Measurements from ENCODE around the gene RAD18. TPM values are rescaled to one million over a fixed set of nuclear protein-coding genes. Genes with fewer than 3 reads are reported as not detected.
A peak's percentile ranks its signal among the peaks of the same experiment; 100 is the strongest.

The RAD18 gene
- total RNA-seq, 1 experiment from 2014 or later = 42.0 TPM

DNA sequence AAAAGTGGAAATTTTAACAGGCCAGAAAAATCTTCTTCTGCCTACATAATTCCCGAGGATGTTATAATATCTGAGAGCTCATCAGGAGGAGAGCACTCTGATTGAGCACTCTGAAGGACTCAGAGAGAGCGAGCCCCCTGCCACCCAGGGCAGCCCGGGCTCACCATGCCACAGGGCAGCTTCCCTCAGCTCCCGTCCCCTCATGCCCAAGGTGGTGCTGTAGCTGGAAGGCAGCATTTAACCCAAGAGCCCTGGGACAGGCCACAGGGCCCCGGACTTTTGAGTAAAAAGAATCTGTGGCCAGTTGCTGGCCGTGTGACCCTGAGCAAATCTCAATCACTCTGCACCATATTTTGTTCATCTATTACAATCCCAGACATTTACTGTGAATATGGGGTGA, 23.5 kb upstream of the RAD18 start:
- no peak for DNase-seq (ENCODE audit: low read depth)

DNA sequence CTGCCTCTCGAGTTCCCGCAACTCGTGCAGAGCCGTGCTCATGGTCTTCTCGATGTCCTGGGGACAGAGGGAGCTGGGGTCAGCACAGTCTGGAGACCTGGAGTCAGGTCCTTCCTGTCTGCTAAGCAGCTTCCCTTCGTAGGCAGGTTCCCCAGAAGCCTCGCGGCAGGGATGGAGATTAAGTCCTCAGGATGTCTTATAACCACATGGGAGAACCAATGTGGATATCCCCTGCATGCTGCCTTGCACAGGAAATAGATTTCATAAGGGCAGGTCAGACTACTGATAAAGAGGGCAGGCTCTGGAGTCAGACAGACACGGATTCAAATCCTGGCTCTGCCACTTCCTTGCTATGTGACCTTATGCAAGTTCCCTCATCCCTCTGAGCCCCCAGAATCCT, 22.6 kb upstream of the RAD18 start:
- no peak for DNase-seq (ENCODE audit: low read depth)

DNA sequence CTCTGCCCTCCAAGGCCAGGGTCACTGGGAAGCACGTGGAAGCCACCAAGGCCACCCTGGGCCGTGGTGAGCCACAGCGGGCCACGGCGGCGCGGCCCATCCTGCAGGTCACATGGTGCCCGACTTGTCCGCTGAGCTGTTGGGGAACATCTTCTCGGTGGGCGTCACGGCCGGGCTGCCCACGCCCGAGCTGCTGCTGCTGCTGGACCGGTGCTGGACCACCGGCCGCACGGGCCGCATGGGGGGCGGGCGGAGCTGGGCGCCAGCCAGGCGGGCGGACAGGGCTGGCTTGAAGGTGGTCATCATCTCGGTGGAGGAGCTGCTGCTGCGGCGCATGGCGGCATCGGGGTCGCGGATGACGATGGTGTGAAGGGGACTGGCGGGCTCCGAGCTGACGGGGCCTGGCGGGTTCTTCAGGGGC, 22.1 kb upstream of the RAD18 start:
- DNase-seq (ENCODE audit: low read depth) = no peak

DNA sequence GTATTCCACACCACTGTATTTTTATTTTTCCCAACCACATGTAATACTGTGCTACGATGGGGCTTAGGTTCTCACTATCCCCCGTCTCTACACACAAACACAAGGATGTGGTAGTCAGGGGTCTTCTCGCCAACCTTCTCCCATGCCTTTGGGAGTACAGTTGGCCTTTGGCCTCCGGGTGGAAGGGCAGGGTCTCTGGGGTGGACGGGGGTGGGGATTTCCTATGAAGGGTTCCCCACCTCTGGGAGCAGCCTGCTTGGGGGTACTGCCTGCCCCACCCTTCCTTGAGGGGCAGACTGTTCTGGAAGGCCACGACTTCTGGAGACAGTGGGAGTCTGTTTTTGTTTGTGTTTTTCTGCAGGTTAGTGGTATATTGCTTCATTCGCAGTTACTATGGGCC, 21.3 kb upstream of the RAD18 start:
- DNase-seq (ENCODE audit: low read depth) = no peak

DNA sequence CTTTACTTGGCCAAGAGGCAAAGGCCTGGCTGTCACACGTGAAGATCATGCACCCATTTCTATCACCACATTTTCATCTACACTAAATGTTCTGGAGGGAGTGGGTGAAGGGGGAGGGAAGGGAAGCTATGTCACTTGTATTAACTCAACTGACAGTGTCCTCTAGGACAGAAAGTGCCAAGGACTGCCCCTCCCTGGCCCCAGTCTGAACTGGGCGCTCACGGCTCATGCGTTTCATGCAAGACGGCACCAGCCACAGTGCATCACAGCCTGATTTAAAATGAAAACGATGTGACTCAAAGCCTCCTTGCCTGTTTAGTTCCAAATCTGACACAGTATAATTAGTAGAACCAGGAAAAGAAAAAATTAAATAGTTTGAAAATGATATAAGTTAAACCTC, 20.8 kb upstream of the RAD18 start:
- DNase-seq (ENCODE audit: low read depth) = no peak

DNA sequence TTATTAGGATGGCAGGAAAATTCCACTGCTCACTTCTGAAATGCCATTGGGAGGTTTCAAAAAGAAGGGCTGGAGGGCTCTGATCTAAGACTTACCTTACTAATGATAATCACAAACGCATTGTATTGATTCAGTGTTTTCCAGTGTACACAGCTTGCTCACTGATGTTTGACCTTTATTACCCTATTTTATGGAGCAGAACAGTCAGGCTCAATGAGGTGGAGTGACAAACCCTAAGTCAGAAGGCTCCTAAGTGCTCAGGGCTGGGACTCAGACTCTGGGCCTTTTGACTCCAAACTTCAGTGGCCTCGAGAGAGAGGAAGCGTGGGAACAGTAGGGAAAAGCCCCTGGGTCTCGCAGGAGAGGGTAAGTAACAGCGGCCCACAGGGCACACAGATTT, 20.3 kb upstream of the RAD18 start:
- DNase-seq (ENCODE audit: low read depth) = no peak

DNA sequence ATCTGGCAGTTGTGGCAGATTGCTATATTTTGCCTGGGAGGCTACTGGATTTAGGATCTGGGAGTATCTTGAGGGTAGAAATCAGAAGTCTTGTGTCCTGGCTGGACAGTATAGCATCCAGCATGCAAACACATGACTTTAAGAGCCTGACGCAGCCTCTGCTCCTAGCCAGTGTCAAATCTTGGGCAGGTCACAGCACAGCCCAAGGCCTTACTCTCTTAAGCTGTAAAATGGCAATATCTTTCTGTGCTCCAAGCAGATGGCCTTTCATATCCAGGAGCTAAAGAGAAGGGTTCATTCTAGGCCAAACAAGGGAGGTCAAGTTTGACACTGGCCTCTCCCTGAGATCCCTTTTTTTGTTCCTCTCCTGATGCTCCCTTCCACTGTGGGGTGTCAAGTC, 19.8 kb upstream of the RAD18 start:
- DNase-seq (ENCODE audit: low read depth) = no peak

DNA sequence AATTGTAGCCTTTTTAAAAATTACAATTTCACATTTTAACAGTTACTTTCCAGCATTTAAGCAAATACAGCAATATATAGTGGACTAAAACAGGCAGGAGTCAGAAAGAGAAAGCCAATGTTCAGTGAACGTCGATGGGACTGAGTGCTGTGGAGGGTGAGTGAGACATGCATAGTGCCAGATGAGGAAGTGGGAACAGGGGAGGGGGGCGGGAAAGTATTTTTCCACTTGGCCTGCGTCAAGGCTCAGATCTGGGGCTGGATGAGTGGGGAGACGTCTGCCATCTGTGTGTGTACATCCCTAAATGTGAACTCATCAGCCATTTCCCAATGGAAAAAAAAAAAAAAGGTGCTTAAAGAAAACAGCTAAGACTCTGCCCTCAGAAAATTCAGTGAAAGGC, 19.2 kb upstream of the RAD18 start:
- DNase-seq (ENCODE audit: low read depth) = peak; percentile 37

DNA sequence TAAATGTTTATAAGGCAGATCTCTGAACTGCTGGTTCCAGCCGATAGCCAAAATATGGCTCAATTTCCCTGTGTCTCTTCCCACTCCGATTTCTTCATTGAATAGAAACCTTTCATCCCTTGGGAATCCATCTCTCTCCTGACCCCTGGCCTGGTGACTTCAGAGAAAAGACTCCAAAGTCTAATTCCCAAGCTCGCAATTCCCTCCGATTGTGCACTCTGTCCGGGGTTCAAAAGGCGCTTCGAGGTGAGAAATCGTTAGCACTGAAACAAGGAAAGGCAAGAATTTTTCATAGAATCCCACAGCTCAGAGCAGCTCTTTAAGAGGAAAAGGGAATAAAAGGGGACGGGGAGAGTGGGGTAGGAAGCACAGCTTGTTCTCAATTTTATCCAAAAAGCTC, 18.4 kb upstream of the RAD18 start:
- no peak for DNase-seq (ENCODE audit: low read depth)

DNA sequence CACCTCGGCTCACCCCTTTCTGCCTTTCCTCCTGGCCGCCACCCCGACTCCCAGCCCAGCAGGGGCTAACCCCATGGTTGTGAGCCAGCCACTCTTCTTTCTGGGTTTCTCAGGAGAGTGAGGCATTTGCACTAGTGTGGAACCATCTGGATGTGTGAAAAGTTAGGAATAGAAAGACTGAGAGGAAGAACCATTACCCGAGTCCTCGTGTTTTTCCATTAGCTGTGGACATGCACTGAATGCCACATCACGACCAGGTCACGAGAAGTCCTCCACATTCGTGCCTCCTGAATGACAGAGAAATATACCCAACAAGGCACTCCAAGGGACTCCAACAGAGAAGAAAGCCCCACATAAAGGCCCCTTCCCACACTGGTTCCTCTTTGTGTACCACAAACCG, 18.0 kb upstream of the RAD18 start:
- DNase-seq (ENCODE audit: low read depth) = no peak

DNA sequence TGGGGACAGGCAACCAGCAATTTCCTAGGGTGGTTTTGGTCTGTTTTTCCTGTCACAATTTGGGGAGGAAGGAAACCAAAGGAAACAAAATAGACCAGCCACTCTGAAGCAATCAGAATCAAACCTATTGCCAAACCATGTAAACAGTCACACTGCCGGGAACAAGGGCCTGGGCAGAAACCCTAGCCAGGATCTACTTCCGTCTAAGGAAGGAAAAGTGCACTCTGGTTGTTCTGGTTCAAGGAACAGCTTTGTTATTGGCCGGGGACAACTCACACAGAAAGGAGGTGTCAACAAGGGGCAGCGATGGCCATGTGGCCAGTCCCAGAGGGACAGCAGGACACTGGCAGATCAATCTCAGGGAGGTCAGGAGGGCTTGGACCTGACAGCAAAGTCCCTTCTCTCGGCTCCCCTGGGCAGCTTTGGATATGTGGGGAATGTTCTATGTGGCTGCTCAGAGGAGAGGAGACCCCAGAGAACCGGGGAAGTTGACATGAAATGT, 17.5 kb upstream of the RAD18 start:
- no peak for DNase-seq (ENCODE audit: low read depth)

DNA sequence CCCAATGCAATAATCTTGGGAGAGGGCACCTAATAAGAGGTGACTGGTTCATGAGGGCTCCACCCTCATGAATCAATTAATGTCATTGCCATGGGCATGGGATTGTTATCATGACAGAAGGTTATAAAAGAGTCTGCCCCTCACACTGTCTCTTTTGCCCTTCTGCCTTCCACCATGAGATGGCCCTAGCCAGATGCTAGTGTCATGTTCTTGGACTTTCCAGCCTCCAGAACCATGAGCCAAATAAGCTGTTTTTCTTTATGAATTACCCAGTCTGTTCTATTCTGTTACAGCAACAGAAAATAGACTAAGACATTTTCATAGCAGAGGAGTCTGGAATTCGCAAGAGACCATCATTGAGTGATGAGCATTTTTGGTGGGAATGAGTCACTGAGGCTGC, 16.0 kb upstream of the RAD18 start:
- DNase-seq (ENCODE audit: low read depth) = no peak

DNA sequence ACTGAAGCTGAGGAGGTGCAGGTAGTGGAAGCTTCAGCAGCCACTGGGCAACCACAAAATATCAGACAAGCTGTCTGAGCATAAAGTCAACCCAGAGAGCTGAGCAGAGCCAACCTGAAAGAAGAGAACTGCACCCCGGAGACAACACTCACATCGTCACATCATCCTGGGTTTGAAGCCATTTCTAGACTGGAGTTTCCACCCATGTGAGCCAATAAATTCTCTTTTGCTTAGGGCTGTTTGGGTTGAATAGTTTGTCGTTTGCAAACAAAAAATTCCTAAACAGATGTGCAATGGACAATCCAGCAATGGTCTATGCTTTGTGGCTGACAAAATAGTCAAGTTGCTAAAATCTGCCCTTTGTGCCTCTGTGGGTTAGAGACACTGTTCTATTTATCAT, 15.3 kb upstream of the RAD18 start:
- DNase-seq (ENCODE audit: low read depth) = no peak

DNA sequence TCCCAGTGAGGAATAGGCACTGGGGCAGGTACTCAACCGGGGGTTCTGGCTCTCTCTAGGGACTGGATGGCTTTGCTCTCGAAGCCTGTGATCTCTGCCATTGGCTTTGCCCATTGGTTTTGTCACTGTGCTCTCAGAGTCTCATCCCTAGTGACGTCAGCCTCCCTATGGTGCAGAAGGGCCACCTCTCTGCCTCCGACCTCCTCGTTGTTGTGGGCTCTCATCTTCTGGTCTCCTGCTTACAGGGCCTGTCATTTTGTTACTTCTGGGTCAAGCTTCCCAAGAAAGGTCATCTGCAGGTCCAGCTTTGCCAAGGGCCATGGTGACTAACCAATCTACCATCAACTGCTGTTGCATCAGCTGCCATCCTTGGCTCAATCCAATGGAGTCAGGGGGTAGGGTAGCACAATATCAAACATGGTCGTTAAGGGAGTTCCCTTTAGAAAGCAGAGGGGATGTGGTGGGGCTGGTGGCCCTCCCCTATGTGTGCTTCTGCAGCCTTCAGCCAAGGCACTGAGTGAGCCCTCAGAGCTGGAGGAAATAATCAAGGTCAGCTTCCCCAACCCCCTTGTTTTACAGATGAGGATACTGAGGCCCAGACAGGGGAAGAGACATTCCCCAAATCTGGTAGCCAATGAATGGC, 13.4 kb upstream of the RAD18 start:
- DNase-seq (ENCODE audit: low read depth) = no peak

DNA sequence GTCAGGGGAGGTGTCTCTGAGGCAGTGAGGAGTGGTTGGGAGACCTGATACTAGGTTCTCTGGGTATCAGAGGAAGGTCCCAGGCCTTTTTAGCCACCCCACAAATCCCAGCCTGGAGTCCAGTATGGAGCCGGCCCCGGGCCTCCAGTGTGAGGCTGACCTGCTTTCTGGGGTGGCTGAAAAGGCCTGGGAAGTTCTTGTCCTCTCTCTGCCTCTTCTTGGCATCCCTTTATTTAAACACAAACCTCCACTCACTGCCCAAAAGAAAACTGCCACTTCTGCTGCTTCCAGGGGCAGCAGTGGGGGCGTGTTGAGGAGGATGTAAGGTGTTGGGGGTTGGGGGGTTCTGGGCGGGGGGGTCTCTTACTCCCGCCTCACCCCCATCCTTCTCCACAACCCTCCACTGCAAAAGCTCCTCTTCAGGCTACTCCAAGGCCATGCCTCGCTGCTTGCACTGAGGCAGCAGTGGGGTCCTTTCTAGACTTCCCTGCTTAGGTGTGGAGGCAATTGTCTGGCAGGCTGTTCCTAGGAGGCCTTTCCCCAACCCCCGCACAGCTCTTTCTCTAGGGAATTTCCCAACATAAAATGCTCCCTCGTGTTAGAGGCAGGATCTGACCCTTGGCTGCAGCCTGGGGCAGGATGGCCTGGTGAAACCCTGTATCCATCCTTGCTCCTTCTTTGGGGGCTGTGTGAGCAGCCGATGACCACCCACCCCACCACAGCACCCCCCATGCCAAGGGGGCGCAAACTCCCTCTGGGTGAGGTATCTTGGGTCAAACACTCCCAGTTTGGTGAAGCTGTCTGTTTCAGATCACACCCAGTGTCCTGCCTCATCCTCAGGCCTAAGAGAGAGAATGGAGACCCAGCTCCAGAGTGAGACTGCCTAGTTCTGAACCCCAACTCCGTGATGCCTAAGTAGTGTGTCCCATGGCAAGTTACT, 12.1 kb upstream of the RAD18 start:
- no peak for DNase-seq (ENCODE audit: low read depth)

DNA sequence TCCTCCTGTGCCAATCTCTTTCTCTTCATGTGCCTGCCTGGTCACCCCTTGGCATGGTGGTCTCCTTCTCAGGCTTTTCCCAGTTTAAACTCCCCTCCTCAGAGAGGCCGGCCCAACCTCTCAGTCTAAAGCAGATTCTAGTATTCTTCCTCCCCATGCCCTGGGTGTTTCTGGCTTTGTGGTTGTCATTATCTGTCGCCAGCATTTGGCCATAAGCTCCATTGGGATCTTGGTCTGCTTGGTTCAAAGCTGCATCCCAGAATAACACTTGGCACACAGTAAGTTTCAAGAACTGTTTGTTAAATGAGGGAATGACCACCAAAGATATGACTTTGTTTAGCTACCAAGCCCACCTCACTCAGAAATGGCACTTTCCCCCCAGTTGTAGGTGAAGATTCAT, 11.2 kb upstream of the RAD18 start:
- DNase-seq (ENCODE audit: low read depth) = no peak

DNA sequence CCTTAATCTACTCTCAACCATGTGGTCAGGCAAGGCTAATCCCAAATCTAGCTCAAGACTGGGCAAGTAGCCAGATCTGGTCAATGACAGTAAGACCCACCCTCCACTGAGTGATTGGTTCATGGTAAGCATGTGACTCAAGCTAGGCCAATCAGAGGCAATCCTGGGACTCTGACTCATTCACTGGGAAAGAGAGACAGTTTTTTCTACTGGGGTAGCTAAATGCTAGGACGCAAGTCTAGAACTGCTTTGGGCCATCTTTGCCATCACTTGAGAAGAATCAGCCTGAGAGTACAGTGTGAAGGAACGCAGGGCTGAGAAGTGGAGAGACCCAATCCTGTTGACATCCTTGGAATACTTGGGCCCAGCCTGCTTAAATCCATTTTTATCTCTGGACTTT, 9.4 kb upstream of the RAD18 start:
- peak; percentile 52 for DNase-seq (ENCODE audit: low read depth)

DNA sequence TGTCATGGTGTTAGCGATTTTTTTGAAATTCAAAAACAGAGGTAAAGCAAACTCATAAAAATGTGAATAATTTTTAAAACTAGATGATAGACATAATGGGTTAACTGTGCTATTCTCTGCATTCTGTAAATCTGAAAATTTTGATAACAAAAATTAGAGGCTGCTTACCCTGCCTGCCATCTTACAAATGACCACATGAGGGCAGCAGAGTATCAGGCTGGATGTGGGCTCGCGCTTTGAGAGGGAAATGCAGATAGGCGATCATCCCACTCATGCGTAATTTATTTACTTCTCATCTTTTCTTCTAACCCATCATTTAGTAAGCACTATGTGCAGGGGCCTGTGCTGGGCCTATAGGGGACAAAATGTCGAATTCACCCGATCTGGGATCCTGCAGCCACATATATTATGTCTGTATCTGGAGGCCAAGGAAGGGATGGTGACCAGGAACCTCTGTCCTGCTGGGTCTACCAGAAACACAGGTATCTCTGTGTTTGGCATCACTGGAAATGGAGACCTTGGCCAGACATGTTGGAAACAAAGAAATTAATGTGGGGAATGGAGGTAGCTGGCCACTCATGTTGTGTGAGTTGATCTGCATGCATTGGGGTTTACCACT, 7.8 kb upstream of the RAD18 start:
- peak; percentile 44 for DNase-seq (ENCODE audit: low read depth)

DNA sequence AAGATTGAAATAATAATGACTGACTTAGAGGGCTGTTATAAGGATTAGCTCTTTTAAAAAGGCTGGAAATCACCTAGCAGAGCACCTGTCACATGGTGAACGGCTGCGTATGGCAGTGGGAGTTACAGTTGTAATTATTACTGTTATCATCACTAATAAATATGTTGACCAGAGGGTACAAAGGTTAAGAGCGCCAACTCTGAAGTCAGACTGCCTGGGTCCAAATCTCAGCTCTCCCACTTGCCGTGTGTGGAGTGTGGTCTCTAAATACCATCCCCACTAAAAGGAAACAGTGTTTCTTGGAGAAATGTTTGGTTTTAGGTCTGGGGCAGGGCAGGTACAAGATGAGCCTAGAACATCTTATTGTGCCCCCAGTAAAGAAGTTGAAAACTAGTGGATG, 6.0 kb upstream of the RAD18 start:
- no peak for DNase-seq (ENCODE audit: low read depth)

DNA sequence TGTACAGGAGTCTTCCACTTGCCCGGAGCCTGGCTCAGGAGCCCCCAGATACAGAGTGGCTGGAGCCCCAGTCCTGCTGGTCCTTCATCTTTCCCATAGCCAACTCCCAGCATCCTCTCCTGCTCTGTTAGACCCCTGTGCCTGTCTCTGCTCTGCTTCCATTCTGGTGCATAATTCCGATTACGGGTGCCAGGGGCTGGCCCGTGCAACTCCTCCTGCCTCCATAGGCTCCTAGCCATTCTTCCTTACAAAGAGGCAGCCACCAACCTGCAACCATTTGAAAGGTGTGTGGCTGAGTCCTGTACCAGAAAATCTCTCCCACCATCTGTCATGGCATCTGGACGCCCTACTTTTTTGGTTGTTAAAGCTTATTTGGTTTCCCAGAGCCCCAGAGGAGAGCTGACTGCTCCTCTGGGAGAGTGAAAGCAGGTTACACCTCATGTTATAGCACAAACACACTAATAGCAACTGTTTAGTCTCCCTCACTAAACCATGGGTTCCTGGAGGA, 5.2 kb upstream of the RAD18 start:
- DNase-seq (ENCODE audit: low read depth) = no peak

DNA sequence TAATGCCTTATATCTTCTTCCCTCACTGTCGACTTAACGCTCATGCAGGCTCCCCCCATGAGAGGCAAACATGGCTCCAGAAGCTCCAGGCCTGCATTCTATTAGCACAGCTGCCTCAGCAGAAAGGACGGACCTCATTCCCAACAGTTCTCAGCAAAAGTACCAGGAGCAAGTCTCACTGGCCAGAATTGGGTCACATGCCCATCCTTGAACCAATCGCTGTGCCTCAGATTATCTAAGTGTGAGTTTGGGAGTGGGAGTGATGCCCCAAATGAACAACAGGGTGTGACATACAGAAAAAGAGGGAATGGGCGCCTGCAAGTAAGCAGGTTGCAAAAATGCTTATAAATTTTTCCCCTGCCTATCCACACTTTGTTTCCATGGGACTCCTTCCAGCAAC, 4.3 kb upstream of the RAD18 start:
- DNase-seq (ENCODE audit: low read depth) = no peak

DNA sequence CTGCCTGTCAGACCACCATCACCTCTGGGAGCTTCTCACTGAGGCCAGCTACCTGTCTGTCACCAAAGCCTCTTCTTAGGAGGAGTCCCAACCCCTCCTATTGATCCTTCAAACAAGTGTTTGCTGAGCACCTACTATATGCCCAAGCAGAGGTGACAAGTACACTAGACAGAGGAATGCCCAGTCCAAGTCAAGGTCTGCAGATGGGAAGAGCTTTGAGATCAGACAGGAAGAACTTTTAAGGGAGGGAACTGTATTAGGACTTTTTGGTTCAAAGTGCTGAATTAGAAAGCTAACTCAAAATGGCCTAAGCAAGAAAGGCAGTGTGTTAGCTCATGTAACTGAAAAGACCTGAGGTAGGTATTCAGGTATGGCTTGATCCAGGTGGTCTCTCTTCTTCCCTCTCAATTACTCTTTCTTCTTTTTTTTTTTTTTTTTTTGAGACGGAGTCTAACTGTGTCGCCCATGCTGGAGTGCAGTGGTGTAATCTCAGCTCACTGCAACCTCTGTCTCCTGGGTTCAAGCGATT, 3.6 kb upstream of the RAD18 start:
- DNase-seq (ENCODE audit: low read depth) = no peak
